ENCODE measurements around the gene BCL7A.

DNA sequence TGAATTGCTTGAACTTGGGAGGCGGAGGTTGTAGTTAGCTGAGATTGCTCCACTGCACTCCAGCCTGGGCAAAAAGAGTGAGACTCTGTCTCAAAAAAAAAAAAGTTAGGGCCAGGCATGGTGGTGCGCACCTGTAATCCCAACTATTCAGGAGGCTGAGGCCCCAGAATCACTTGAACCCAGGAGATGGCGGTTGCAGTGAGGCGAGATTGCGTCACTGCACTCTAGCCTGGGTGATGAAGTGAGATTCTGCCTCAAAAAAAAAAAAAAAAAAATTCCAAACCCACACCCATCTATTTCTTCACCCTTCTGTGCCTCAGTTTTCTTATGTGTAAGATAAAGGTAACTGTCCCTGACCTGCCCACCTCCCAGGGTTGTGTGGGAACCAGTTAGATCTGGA, 45.9 kb downstream of the BCL7A start:
- TF ChIP-seq, protein P1, sequence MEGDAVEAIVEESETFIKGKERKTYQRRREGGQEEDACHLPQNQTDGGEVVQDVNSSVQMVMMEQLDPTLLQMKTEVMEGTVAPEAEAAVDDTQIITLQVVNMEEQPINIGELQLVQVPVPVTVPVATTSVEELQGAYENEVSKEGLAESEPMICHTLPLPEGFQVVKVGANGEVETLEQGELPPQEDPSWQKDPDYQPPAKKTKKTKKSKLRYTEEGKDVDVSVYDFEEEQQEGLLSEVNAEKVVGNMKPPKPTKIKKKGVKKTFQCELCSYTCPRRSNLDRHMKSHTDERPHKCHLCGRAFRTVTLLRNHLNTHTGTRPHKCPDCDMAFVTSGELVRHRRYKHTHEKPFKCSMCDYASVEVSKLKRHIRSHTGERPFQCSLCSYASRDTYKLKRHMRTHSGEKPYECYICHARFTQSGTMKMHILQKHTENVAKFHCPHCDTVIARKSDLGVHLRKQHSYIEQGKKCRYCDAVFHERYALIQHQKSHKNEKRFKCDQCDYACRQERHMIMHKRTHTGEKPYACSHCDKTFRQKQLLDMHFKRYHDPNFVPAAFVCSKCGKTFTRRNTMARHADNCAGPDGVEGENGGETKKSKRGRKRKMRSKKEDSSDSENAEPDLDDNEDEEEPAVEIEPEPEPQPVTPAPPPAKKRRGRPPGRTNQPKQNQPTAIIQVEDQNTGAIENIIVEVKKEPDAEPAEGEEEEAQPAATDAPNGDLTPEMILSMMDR (IDR thresholded peaks at IDR 0.05; ENCODE audit: poor library complexity, severe bottlenecking) = no peak
- TF ChIP-seq POLR2AphosphoS5 (IDR thresholded peaks at IDR 0.05) (no peak), EP300 (conservative IDR thresholded peaks at IDR 0.05; ENCODE audit: poor library complexity, severe bottlenecking) (no peak), EZH2 (IDR thresholded peaks at IDR 0.05; ENCODE audit: borderline replicate concordance, insufficient read depth, low read length, poor library complexity, severe bottlenecking) (no peak)
